HEK293T (cell line): ENCODE data around the gene AGPAT3.

Experiments
- ARNT ChIP-seq: fragments of 450-650 bp; IDR thresholded peaks from 2 replicates; pipeline ENCODE4 v1.6.1; 2017; ENCODE audit warnings: mild to moderate bottlenecking
- BHLHE40 ChIP-seq: fragments of 450-650 bp; IDR thresholded peaks from 2 replicates; pipeline ENCODE4 v1.6.1; 2016; ENCODE audit warnings: mild to moderate bottlenecking, moderate library complexity, borderline replicate concordance
- CTBP1 ChIP-seq: fragments of 450-650 bp; IDR thresholded peaks from 2 replicates; pipeline ENCODE4 v1.6.1; 2016; ENCODE audit warnings: borderline replicate concordance
- FOXM1 ChIP-seq: fragments of 450-650 bp; IDR thresholded peaks from 2 replicates; pipeline ENCODE4 v1.6.1; 2017; ENCODE audit warnings: mild to moderate bottlenecking, borderline replicate concordance
- NFRKB ChIP-seq: fragments of 450-650 bp; IDR thresholded peaks from 2 replicates; pipeline ENCODE4 v1.6.1; 2016; ENCODE audit warnings: mild to moderate bottlenecking, moderate library complexity
- SP1 ChIP-seq: fragments of 450-650 bp; IDR thresholded peaks from 2 replicates; pipeline ENCODE4 v1.6.1; 2017
- SUZ12 ChIP-seq: fragments of 450-650 bp; IDR thresholded peaks from 2 replicates; pipeline ENCODE4 v1.6.1; 2016; ENCODE audit warnings: mild to moderate bottlenecking
- TARDBP ChIP-seq: fragments of 450-650 bp; IDR thresholded peaks from 2 replicates; pipeline ENCODE4 v1.6.1; 2016
- ZNF384 ChIP-seq: fragments of 450-650 bp; IDR thresholded peaks from 2 replicates; pipeline ENCODE4 v1.6.1; 2016
- TF ChIP-seq, protein P1 (sequence below): fragments of 450-650 bp; IDR thresholded peaks from 2 replicates; pipeline ENCODE4 v1.6.1; 2016

DNA sequence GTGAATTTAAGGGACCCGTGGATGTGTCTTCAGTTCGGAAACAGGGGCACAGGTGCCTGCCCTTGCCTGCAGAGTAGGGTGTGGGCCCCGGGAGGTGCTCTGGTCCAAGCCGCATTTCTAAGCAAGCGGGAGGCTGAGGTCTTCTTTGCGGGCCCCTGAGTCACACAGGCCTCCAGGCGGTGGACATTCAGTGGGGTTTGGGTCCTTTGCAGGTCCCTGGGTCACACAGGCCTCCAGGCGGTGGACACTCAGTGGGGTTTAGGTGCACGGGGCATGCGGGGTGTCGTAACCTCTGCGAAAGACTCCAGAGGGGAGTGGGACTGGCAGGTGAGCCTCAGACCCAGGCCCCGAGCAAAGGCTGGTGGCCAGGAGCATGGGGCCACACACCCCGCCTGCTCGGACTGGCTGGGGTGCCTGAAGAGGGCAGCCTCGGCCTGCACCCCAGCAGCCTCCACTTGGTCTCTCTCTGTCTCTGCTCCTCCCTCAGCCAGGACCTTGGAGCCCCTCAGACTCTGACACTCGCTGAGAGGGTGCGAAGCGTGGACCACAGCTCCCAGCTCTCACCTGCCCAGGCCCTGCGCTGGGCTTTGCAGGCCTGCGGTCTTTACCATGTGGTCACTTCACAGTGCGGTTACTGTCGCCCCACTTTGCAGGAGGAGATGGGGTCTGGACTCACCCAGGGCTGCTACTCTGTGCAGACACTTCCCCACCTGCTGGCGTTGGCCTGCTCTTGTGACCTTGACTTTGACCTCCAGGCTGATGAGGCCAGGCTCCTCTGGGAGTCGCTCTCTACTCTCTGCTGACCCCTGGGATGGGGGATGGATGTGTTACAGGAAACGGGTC is 6.0 kb upstream of the AGPAT3 start:
- no peak for TF ChIP-seq SP1
- TF ChIP-seq TARDBP, result no peak
- TF ChIP-seq ZNF384, result no peak
- no peak for TF ChIP-seq SUZ12
- TF ChIP-seq NFRKB, result no peak
- TF ChIP-seq FOXM1, result no peak
- no peak for TF ChIP-seq BHLHE40
- no peak for TF ChIP-seq CTBP1
- TF ChIP-seq, protein P1, sequence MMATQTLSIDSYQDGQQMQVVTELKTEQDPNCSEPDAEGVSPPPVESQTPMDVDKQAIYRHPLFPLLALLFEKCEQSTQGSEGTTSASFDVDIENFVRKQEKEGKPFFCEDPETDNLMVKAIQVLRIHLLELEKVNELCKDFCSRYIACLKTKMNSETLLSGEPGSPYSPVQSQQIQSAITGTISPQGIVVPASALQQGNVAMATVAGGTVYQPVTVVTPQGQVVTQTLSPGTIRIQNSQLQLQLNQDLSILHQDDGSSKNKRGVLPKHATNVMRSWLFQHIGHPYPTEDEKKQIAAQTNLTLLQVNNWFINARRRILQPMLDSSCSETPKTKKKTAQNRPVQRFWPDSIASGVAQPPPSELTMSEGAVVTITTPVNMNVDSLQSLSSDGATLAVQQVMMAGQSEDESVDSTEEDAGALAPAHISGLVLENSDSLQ, result no peak
- TF ChIP-seq ARNT, result no peak
